ENCODE measurements around the gene RNF166. TPM values are rescaled to one million over a fixed set of nuclear protein-coding genes. Genes with fewer than 3 reads are reported as not detected.

RNF166 gene
- total RNA-seq (10 to 100 TPM in 1 of 2 donors, 1 to 10 TPM in 1; 7.8 to 19.9 TPM), polyA plus RNA-seq (ENCODE audit: insufficient read length in 2 of 2) (10 to 100 TPM; 27.0 to 27.2 TPM)
- long read RNA-seq, donor 1, transcript RNF166-201 (6 exons, 1,883 nt) = major isoform, 5 of 7 reads
- long read RNA-seq, donor 1, partial matches to known transcripts = 0 of 7 reads
- long read RNA-seq, donor 1, other reads (novel, unspliced or antisense) = 0 of 7 reads
- long read RNA-seq, donor 2, partial matches to known transcripts = 0 of 4 reads
- long read RNA-seq, donor 2, other reads (novel, unspliced or antisense) = 0 of 4 reads
- long read RNA-seq, donor 3, partial matches to known transcripts = 0 of 4 reads
- long read RNA-seq, donor 3, other reads (novel, unspliced or antisense) = 0 of 4 reads
- long read RNA-seq, donor 4, transcript RNF166-201 (6 exons, 1,883 nt) = major isoform, 5 of 6 reads
- long read RNA-seq, donor 4, partial matches to known transcripts = 0 of 6 reads
- long read RNA-seq, donor 4, other reads (novel, unspliced or antisense) = 0 of 6 reads

- Histone ChIP-seq H3K4me1 (ENCODE audit: control insufficient read depth, insufficient read depth, low read length) (peaks cover 53% of the 10 kb centered on the region), H3K27me3 (ENCODE audit: control insufficient read depth, insufficient read depth, low read length) (no peaks in the 10 kb centered on the region), H3K27ac (ENCODE audit: low read depth, low read length) (peak within 1 kb of the TSS; percentile 33), H3K4me3 (ENCODE audit: low read depth, low read length) (peak within 1 kb of the TSS; percentile 78), H3K36me3 (ENCODE audit: control insufficient read depth, insufficient read depth, low read length) (peaks cover 59% of the 10 kb centered on the region), H3K9me3 (ENCODE audit: control insufficient read depth, insufficient read depth, low read length) (no peaks in the 10 kb centered on the region)
- peak; percentile 63 to 97 (median 82) for DNase-seq (ENCODE audit: low read depth in 4 of 6, low spot score in 6 of 6)
- under 1% methylated on average over 84 of the region's 86 CpGs for WGBS (ENCODE audit: insufficient coverage)
Measured at GRCh38 chr16:88706229-88706964, at the start of gene RNF166, which contains the start of gene CTU2. TSS of gene RNF166 (minus strand) at chr16:88706408. CDS start at chr16:88706325, 83 bp downstream. TSS of gene CTU2 (plus strand) at chr16:88706503. CDS start at chr16:88706531, 28 bp downstream.

GRCh38 chr16:88754912-88755744 is 48.9 kb upstream of the RNF166 start:
- peak in 2 of 6 donors; percentile 22 to 35 for DNase-seq (ENCODE audit: low read depth in 4 of 6, low spot score in 6 of 6)
- H3K4me1 ChIP-seq (ENCODE audit: control insufficient read depth, insufficient read depth, low read length) = peaks cover 19% of the 10 kb centered on the region
- H3K9me3 ChIP-seq (ENCODE audit: control insufficient read depth, insufficient read depth, low read length) = peaks cover 3% of the 10 kb centered on the region
- WGBS (ENCODE audit: insufficient coverage) = 64% methylated on average over 37 of the region's 42 CpGs
- no peaks in the 10 kb centered on the region for H3K27me3 ChIP-seq (ENCODE audit: control insufficient read depth, insufficient read depth, low read length)
- no peak overlapping the region for H3K4me3 ChIP-seq (ENCODE audit: low read depth, low read length)
- H3K27ac ChIP-seq (ENCODE audit: low read depth, low read length) = no peak overlapping the region
- H3K36me3 ChIP-seq (ENCODE audit: control insufficient read depth, insufficient read depth, low read length) = peaks cover 8% of the 10 kb centered on the region

GRCh38 chr16:88754109-88754911 is 48.1 kb upstream of the RNF166 start:
- Histone ChIP-seq H3K27ac (ENCODE audit: low read depth, low read length) (no peak overlapping the region), H3K4me3 (ENCODE audit: low read depth, low read length) (no peak overlapping the region), H3K9me3 (ENCODE audit: control insufficient read depth, insufficient read depth, low read length) (peaks cover 3% of the 10 kb centered on the region), H3K36me3 (ENCODE audit: control insufficient read depth, insufficient read depth, low read length) (peaks cover 8% of the 10 kb centered on the region), H3K27me3 (ENCODE audit: control insufficient read depth, insufficient read depth, low read length) (no peaks in the 10 kb centered on the region), H3K4me1 (ENCODE audit: control insufficient read depth, insufficient read depth, low read length) (peaks cover 11% of the 10 kb centered on the region)
- WGBS (ENCODE audit: insufficient coverage) = 82% methylated on average over 28 of the region's 28 CpGs
- no peak for DNase-seq (ENCODE audit: low read depth in 4 of 6, low spot score in 6 of 6)

- Histone ChIP-seq H3K36me3 (ENCODE audit: control insufficient read depth, insufficient read depth, low read length) (peaks cover 8% of the 10 kb centered on the region), H3K4me3 (ENCODE audit: low read depth, low read length) (no peak overlapping the region), H3K4me1 (ENCODE audit: control insufficient read depth, insufficient read depth, low read length) (peaks cover 11% of the 10 kb centered on the region), H3K9me3 (ENCODE audit: control insufficient read depth, insufficient read depth, low read length) (no peaks in the 10 kb centered on the region), H3K27me3 (ENCODE audit: control insufficient read depth, insufficient read depth, low read length) (no peaks in the 10 kb centered on the region), H3K27ac (ENCODE audit: low read depth, low read length) (no peak overlapping the region)
- DNase-seq (ENCODE audit: low read depth in 4 of 6, low spot score in 6 of 6) = no peak
- 72% methylated on average over 11 of the region's 11 CpGs for WGBS (ENCODE audit: insufficient coverage)
Measured at GRCh38 chr16:88753602-88754001, 47.4 kb upstream of the RNF166 start.

GRCh38 chr16:88753191-88753590 is 47.0 kb upstream of the RNF166 start:
- no peak overlapping the region for H3K27ac ChIP-seq (ENCODE audit: low read depth, low read length)
- H3K4me1 ChIP-seq (ENCODE audit: control insufficient read depth, insufficient read depth, low read length) = peaks cover 11% of the 10 kb centered on the region
- peaks cover 8% of the 10 kb centered on the region for H3K36me3 ChIP-seq (ENCODE audit: control insufficient read depth, insufficient read depth, low read length)
- H3K4me3 ChIP-seq (ENCODE audit: low read depth, low read length) = no peak overlapping the region
- 60% methylated on average over 3 of the region's 13 CpGs for WGBS (ENCODE audit: insufficient coverage)
- no peak for DNase-seq (ENCODE audit: low read depth in 4 of 6, low spot score in 6 of 6)
- H3K9me3 ChIP-seq (ENCODE audit: control insufficient read depth, insufficient read depth, low read length) = no peaks in the 10 kb centered on the region
- H3K27me3 ChIP-seq (ENCODE audit: control insufficient read depth, insufficient read depth, low read length) = no peaks in the 10 kb centered on the region

- Histone ChIP-seq H3K36me3 (ENCODE audit: control insufficient read depth, insufficient read depth, low read length) (peaks cover 8% of the 10 kb centered on the region), H3K27ac (ENCODE audit: low read depth, low read length) (no peak overlapping the region), H3K9me3 (ENCODE audit: control insufficient read depth, insufficient read depth, low read length) (no peaks in the 10 kb centered on the region), H3K4me1 (ENCODE audit: control insufficient read depth, insufficient read depth, low read length) (peaks cover 11% of the 10 kb centered on the region), H3K27me3 (ENCODE audit: control insufficient read depth, insufficient read depth, low read length) (no peaks in the 10 kb centered on the region), H3K4me3 (ENCODE audit: low read depth, low read length) (no peak overlapping the region)
- DNase-seq (ENCODE audit: low read depth in 4 of 6, low spot score in 6 of 6) = no peak
- 89% methylated on average over 15 of the region's 16 CpGs for WGBS (ENCODE audit: insufficient coverage)
Measured at GRCh38 chr16:88752386-88753002, 46.3 kb upstream of the RNF166 start.

GRCh38 chr16:88750854-88751253 is 44.6 kb upstream of the RNF166 start:
- H3K36me3 ChIP-seq (ENCODE audit: control insufficient read depth, insufficient read depth, low read length) = peaks cover 8% of the 10 kb centered on the region
- WGBS (ENCODE audit: insufficient coverage) = 82% methylated on average over 10 of the region's 12 CpGs
- no peaks in the 10 kb centered on the region for H3K27me3 ChIP-seq (ENCODE audit: control insufficient read depth, insufficient read depth, low read length)
- no peak for DNase-seq (ENCODE audit: low read depth in 4 of 6, low spot score in 6 of 6)
- H3K4me3 ChIP-seq (ENCODE audit: low read depth, low read length) = no peak overlapping the region
- H3K4me1 ChIP-seq (ENCODE audit: control insufficient read depth, insufficient read depth, low read length) = peaks cover 15% of the 10 kb centered on the region
- no peak overlapping the region for H3K27ac ChIP-seq (ENCODE audit: low read depth, low read length)
- no peaks in the 10 kb centered on the region for H3K9me3 ChIP-seq (ENCODE audit: control insufficient read depth, insufficient read depth, low read length)

- no peak overlapping the region for H3K4me3 ChIP-seq (ENCODE audit: low read depth, low read length)
- H3K9me3 ChIP-seq (ENCODE audit: control insufficient read depth, insufficient read depth, low read length) = no peaks in the 10 kb centered on the region
- H3K4me1 ChIP-seq (ENCODE audit: control insufficient read depth, insufficient read depth, low read length) = peaks cover 20% of the 10 kb centered on the region
- DNase-seq (ENCODE audit: low read depth in 4 of 6, low spot score in 6 of 6) = no peak
- peaks cover 3% of the 10 kb centered on the region for H3K27me3 ChIP-seq (ENCODE audit: control insufficient read depth, insufficient read depth, low read length)
- peaks cover 2% of the 10 kb centered on the region for H3K36me3 ChIP-seq (ENCODE audit: control insufficient read depth, insufficient read depth, low read length)
- WGBS (ENCODE audit: insufficient coverage) = 92% methylated on average over 21 of the region's 26 CpGs
- H3K27ac ChIP-seq (ENCODE audit: low read depth, low read length) = no peak overlapping the region
Measured at GRCh38 chr16:88749358-88749757, 43.1 kb upstream of the RNF166 start.

All from spinal cord (tissue), 10 donors.